ENCODE data around the gene TRPC1.

GRCh38 chr3:142817897-142818296, 94.1 kb downstream of the TRPC1 start:
- TF ChIP-seq, protein P1, sequence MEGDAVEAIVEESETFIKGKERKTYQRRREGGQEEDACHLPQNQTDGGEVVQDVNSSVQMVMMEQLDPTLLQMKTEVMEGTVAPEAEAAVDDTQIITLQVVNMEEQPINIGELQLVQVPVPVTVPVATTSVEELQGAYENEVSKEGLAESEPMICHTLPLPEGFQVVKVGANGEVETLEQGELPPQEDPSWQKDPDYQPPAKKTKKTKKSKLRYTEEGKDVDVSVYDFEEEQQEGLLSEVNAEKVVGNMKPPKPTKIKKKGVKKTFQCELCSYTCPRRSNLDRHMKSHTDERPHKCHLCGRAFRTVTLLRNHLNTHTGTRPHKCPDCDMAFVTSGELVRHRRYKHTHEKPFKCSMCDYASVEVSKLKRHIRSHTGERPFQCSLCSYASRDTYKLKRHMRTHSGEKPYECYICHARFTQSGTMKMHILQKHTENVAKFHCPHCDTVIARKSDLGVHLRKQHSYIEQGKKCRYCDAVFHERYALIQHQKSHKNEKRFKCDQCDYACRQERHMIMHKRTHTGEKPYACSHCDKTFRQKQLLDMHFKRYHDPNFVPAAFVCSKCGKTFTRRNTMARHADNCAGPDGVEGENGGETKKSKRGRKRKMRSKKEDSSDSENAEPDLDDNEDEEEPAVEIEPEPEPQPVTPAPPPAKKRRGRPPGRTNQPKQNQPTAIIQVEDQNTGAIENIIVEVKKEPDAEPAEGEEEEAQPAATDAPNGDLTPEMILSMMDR (conservative IDR thresholded peaks at IDR 0.05) = no peak
- TF ChIP-seq ZFX (IDR thresholded peaks at IDR 0.05) = no peak
